ENCODE results near the gene FAM81A. TPM values are rescaled to one million over a fixed set of nuclear protein-coding genes. Genes with fewer than 3 reads are reported as not detected.

FAM81A gene
- polyA plus RNA-seq, 1 donor (not counting 4 experiments of a cell fraction or from before 2014, with no cell fraction given): 0.84 TPM

GRCh38 chr15:59536553-59536952, 98.6 kb downstream of the FAM81A start:
- no peaks in the 10 kb centered on the region for H3K9me1 ChIP-seq (ENCODE audit: control insufficient read depth, extremely low read depth, insufficient read depth, low read length)
- no peaks in the 10 kb centered on the region for H3K27me3 ChIP-seq (ENCODE audit: control insufficient read depth, extremely low read depth, insufficient read depth, low read length)
- no peak overlapping the region for H3K27ac ChIP-seq (ENCODE audit: control insufficient read depth, insufficient read depth, low read length)
- H3K4me1 ChIP-seq (ENCODE audit: control insufficient read depth, extremely low read depth, insufficient read depth, low read length): no peaks in the 10 kb centered on the region
- TF ChIP-seq CTCF (optimal IDR thresholded peaks at IDR 0.05 in 1 of 3, IDR thresholded peaks at IDR 0.05 in 1 of 3, conservative IDR thresholded peaks at IDR 0.05 in 1 of 3; ENCODE audit: extremely low read depth in 1 of 3, insufficient read depth in 2 of 3, low read length in 3 of 3) (no peak), EZH2 (IDR thresholded peaks at IDR 0.05; ENCODE audit: low read length) (no peak)
- DNase-seq (ENCODE audit: low read depth, low spot score) (no peak), FAIRE-seq (no peak)
- no peak overlapping the region for H3K4me2 ChIP-seq (ENCODE audit: control insufficient read depth, extremely low read depth, insufficient read depth, low read depth, low read length)
- H3K9me3 ChIP-seq (ENCODE audit: control insufficient read depth, low read depth, low read length): no peaks in the 10 kb centered on the region
- H3K9ac ChIP-seq (ENCODE audit: control insufficient read depth, extremely low read depth, insufficient read depth, low read length): no peak overlapping the region
- no peak overlapping the region for H2AFZ ChIP-seq (ENCODE audit: control insufficient read depth, low read length)
- dilution Hi-C loops (cut with MboI; ENCODE audit: extremely low pct_ligation_motif_present, low sequenced_read_pairs): no loop called here
- H4K20me1 ChIP-seq (ENCODE audit: control insufficient read depth, extremely low read depth, insufficient read depth, low read length): no peaks in the 10 kb centered on the region
- no peaks in the 10 kb centered on the region for H3K79me2 ChIP-seq (ENCODE audit: control insufficient read depth, insufficient read depth, low read length)
- no peak overlapping the region for H3K4me3 ChIP-seq (ENCODE audit: control insufficient read depth in 2 of 3, extremely low read depth in 1 of 3, insufficient read depth in 2 of 3, low read depth in 1 of 3, low read length in 3 of 3)
- no peaks in the 10 kb centered on the region for H3K36me3 ChIP-seq (ENCODE audit: control insufficient read depth in 2 of 2, extremely low read depth in 1 of 2, insufficient read depth in 2 of 2, low read length in 2 of 2)

- Histone ChIP-seq H3K27me3 (ENCODE audit: control insufficient read depth, extremely low read depth, insufficient read depth, low read length) (no peaks in the 10 kb centered on the region), H3K9me1 (ENCODE audit: control insufficient read depth, extremely low read depth, insufficient read depth, low read length) (no peaks in the 10 kb centered on the region)
Observed at GRCh38 chr15:59537403-59537802, 99.4 kb downstream of the FAM81A start.

More at GRCh38 chr15:59537403-59537802, 99.4 kb downstream of the FAM81A start:
- Histone ChIP-seq H3K4me1 (ENCODE audit: control insufficient read depth, extremely low read depth, insufficient read depth, low read length) (no peaks in the 10 kb centered on the region), H3K79me2 (ENCODE audit: control insufficient read depth, insufficient read depth, low read length) (no peaks in the 10 kb centered on the region), H3K4me3 (ENCODE audit: control insufficient read depth in 2 of 3, extremely low read depth in 1 of 3, insufficient read depth in 2 of 3, low read depth in 1 of 3, low read length in 3 of 3) (no peak overlapping the region), H3K36me3 (ENCODE audit: control insufficient read depth in 2 of 2, extremely low read depth in 1 of 2, insufficient read depth in 2 of 2, low read length in 2 of 2) (no peaks in the 10 kb centered on the region), H3K27ac (ENCODE audit: control insufficient read depth, insufficient read depth, low read length) (no peak overlapping the region), H2AFZ (ENCODE audit: control insufficient read depth, low read length) (no peak overlapping the region), H3K9ac (ENCODE audit: control insufficient read depth, extremely low read depth, insufficient read depth, low read length) (no peak overlapping the region), H3K9me3 (ENCODE audit: control insufficient read depth, low read depth, low read length) (no peaks in the 10 kb centered on the region), H3K4me2 (ENCODE audit: control insufficient read depth, extremely low read depth, insufficient read depth, low read depth, low read length) (no peak overlapping the region), H4K20me1 (ENCODE audit: control insufficient read depth, extremely low read depth, insufficient read depth, low read length) (no peaks in the 10 kb centered on the region)
- no peak for FAIRE-seq
- dilution Hi-C loops (cut with MboI; ENCODE audit: extremely low pct_ligation_motif_present, low sequenced_read_pairs): no loop called here
- no peak for DNase-seq (ENCODE audit: low read depth, low spot score)
- TF ChIP-seq EZH2 (IDR thresholded peaks at IDR 0.05; ENCODE audit: low read length) (no peak), CTCF (optimal IDR thresholded peaks at IDR 0.05 in 1 of 3, IDR thresholded peaks at IDR 0.05 in 1 of 3, conservative IDR thresholded peaks at IDR 0.05 in 1 of 3; ENCODE audit: extremely low read depth in 1 of 3, insufficient read depth in 2 of 3, low read length in 3 of 3) (no peak)
